Astrocyte (in vitro differentiated cells and primary cell): ENCODE results near the gene IFNB1.

Source experiments
- EZH2 ChIP-seq: IDR thresholded peaks from 2 replicates; pipeline ENCODE4 v1.6.1; 2012; ENCODE audit warnings: mild to moderate bottlenecking, low read length, inconsistent platforms; ENCODE audit not compliant: insufficient read depth
- TF ChIP-seq, protein P1 (sequence below): IDR thresholded peaks from 2 replicates; pipeline ENCODE4 v1.5.1; 2011; ENCODE audit warnings: low read depth, mild to moderate bottlenecking, inconsistent platforms, low read length, moderate library complexity; ENCODE audit not compliant: insufficient read depth

DNA sequence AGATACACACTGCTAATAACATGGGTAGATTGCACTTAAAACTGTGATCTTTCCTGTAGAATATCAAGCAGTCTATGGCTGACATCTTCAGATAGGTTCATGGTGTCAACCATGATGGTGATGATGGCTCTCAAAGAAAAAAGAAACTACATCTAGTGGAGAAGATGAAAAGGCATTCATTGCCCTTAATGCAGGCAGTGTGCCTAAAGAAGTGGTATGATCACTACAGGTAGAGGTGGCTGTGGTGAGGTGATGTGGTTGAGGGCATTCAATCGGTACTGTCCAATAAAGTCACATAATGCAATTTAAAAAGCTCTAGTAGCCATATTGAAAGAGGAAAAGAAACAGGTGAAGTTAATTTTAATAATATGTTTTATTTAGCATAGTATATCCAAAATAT is 3.1 kb upstream of the IFNB1 start:
- TF ChIP-seq, protein P1, sequence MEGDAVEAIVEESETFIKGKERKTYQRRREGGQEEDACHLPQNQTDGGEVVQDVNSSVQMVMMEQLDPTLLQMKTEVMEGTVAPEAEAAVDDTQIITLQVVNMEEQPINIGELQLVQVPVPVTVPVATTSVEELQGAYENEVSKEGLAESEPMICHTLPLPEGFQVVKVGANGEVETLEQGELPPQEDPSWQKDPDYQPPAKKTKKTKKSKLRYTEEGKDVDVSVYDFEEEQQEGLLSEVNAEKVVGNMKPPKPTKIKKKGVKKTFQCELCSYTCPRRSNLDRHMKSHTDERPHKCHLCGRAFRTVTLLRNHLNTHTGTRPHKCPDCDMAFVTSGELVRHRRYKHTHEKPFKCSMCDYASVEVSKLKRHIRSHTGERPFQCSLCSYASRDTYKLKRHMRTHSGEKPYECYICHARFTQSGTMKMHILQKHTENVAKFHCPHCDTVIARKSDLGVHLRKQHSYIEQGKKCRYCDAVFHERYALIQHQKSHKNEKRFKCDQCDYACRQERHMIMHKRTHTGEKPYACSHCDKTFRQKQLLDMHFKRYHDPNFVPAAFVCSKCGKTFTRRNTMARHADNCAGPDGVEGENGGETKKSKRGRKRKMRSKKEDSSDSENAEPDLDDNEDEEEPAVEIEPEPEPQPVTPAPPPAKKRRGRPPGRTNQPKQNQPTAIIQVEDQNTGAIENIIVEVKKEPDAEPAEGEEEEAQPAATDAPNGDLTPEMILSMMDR = no peak
- no peak for TF ChIP-seq EZH2
